Liver (tissue), 9 donors: ENCODE measurements around the gene NFKB1. TPM values are rescaled to one million over a fixed set of nuclear protein-coding genes. Genes with fewer than 3 reads are reported as not detected.

Experiments used
- DNase-seq: peaks from one replicate; pipeline ENCODE4 v3.0.0-alpha.2; 2017; ENCODE audit warnings: low spot score
- H3K27ac ChIP-seq, 2 donors: one replicate each; pipeline ENCODE4 v1.7.0; 2013; ENCODE audit warnings: inconsistent platforms in 2 of 2, low read length in 2 of 2, control low read depth in 1 of 2, low read depth in 1 of 2, mild to moderate bottlenecking in 1 of 2
- H3K27me3 ChIP-seq, 4 donors: one replicate each; pipeline versions ENCODE4 v1.6.1 to v1.7.0; 2013; ENCODE audit warnings: low read length in 3 of 4, inconsistent platforms in 1 of 4, mild to moderate bottlenecking in 1 of 4, moderate library complexity in 1 of 4; ENCODE audit not compliant: control insufficient read depth in 4 of 4, insufficient read depth in 4 of 4
- H3K36me3 ChIP-seq, 4 donors: one replicate each; pipeline versions ENCODE4 v1.6.1 to v1.7.0; 2013; ENCODE audit warnings: low read length in 3 of 4, mild to moderate bottlenecking in 3 of 4, low read depth in 1 of 4, moderate library complexity in 1 of 4; ENCODE audit not compliant: control insufficient read depth in 4 of 4, insufficient read depth in 3 of 4
- H3K4me1 ChIP-seq, 4 donors: one replicate each; pipeline versions ENCODE4 v1.6.1 to v1.7.0; 2013; ENCODE audit warnings: low read length in 3 of 4, mild to moderate bottlenecking in 3 of 4, moderate library complexity in 1 of 4; ENCODE audit not compliant: control insufficient read depth in 4 of 4, insufficient read depth in 4 of 4
- H3K4me3 ChIP-seq, 3 donors: one replicate each; pipeline versions ENCODE4 v1.6.1 to v1.7.0; 2013; ENCODE audit warnings: low read length in 3 of 3, control low read depth in 1 of 3, low read depth in 1 of 3, mild to moderate bottlenecking in 1 of 3
- H3K9ac ChIP-seq, 2 donors: one replicate each; pipeline ENCODE4 v1.7.0; 2013; ENCODE audit warnings: low read length in 2 of 2, mild to moderate bottlenecking in 2 of 2, moderate library complexity in 2 of 2, control low read depth in 1 of 2, low read depth in 1 of 2
- H3K9me3 ChIP-seq, 4 donors: one replicate each; pipeline versions ENCODE4 v1.6.1 to v1.7.0; 2013; ENCODE audit warnings: low read length in 3 of 4; ENCODE audit not compliant: control insufficient read depth in 4 of 4
- ATF3 ChIP-seq: IDR thresholded peaks from 2 replicates; pipeline ENCODE4 v1.6.1; 2016; ENCODE audit warnings: antibody characterized with exemption
- CTCF ChIP-seq: fragments of 150-350 bp; IDR thresholded peaks from 2 replicates; pipeline ENCODE4 v1.5.1; 2017; ENCODE audit warnings: improper control_type of control experiment, low read depth, low read length; ENCODE audit not compliant: missing input control
- EGR1 ChIP-seq, 2 donors: IDR thresholded peaks; 2 replicates each; pipeline ENCODE4 v1.6.1; 2016 to 2018; ENCODE audit warnings: antibody characterized with exemption in 2 of 2, low read depth in 2 of 2
- FOXA1 ChIP-seq: IDR thresholded peaks from 2 replicates; pipeline ENCODE4 v1.6.1; 2016; ENCODE audit warnings: antibody characterized with exemption
- FOXA2 ChIP-seq: IDR thresholded peaks from 2 replicates; pipeline ENCODE4 v1.6.1; 2016; ENCODE audit warnings: antibody characterized with exemption
- GABPA ChIP-seq, 2 donors: IDR thresholded peaks in 1 of 2; conservative IDR thresholded peaks in 1 of 2; 2 replicates each; pipeline ENCODE4 v1.6.1; 2016; ENCODE audit warnings: antibody characterized with exemption in 2 of 2, mild to moderate bottlenecking in 1 of 2, moderate library complexity in 1 of 2
- HNF4A ChIP-seq, 2 donors: conservative IDR thresholded peaks; 2 replicates each; pipeline ENCODE4 v1.6.1; 2016; ENCODE audit warnings: antibody characterized with exemption in 2 of 2, mild to moderate bottlenecking in 2 of 2
- HNF4G ChIP-seq: IDR thresholded peaks from 2 replicates; pipeline ENCODE4 v1.6.1; 2016; ENCODE audit warnings: antibody characterized with exemption
- JUND ChIP-seq, 2 donors: IDR thresholded peaks; 2 replicates each; pipeline ENCODE4 v1.6.1; 2016; ENCODE audit warnings: antibody characterized with exemption in 2 of 2
- MAX ChIP-seq: IDR thresholded peaks from 2 replicates; pipeline ENCODE4 v1.6.1; 2016; ENCODE audit warnings: antibody characterized with exemption
- NR2F2 ChIP-seq: IDR thresholded peaks from 2 replicates; pipeline ENCODE4 v1.6.1; 2016; ENCODE audit warnings: antibody characterized with exemption
- RAD21 ChIP-seq, 2 donors: IDR thresholded peaks; 2 replicates each; pipeline ENCODE4 v1.6.1; 2016; ENCODE audit warnings: antibody characterized with exemption in 2 of 2, mild to moderate bottlenecking in 2 of 2
- REST ChIP-seq: IDR thresholded peaks from 2 replicates; pipeline ENCODE4 v1.6.1; 2016; ENCODE audit warnings: antibody characterized with exemption, mild to moderate bottlenecking
- RXRA ChIP-seq, 2 donors: IDR thresholded peaks; 2 replicates each; pipeline ENCODE4 v1.6.1; 2017 to 2018; ENCODE audit warnings: antibody characterized with exemption in 2 of 2, mild to moderate bottlenecking in 1 of 2
- SP1 ChIP-seq: IDR thresholded peaks from 2 replicates; pipeline ENCODE4 v1.6.1; 2018; ENCODE audit warnings: antibody characterized with exemption, mild to moderate bottlenecking
- TAF1 ChIP-seq: conservative IDR thresholded peaks from 2 replicates; pipeline ENCODE4 v1.6.1; 2016; ENCODE audit warnings: antibody characterized with exemption, mild to moderate bottlenecking
- YY1 ChIP-seq: IDR thresholded peaks from 2 replicates; pipeline ENCODE4 v1.6.1; 2016; ENCODE audit warnings: antibody characterized with exemption, mild to moderate bottlenecking
- ZBTB33 ChIP-seq: IDR thresholded peaks from 2 replicates; pipeline ENCODE4 v1.6.1; 2016; ENCODE audit warnings: antibody characterized with exemption
- WGBS: extraction: QIAGEN DNeasy Blood & Tissue Kit; methylation state at CpG from one replicate; pipeline ENCODE4 v1.1.7; 2013; 5-methylcytosine and 5-hydroxymethylcytosine counted together
- polyA plus RNA-seq, 2 donors: library from polyadenylated mRNA; stranded (reverse) in 1 of 2; unstranded in 1 of 2; fragments of 200-250 nt in 1 of 2; fragments of >200 nt in 1 of 2; fragmentation: Nextera tagmentation in 1 of 2; extraction: Ambion mirVana in 1 of 2; gene quantifications; one replicate each; pipeline versions ENCODE4 v1.2.1 to v1.2.3, GENCODE V29; 2013 to 2015
- total RNA-seq, 2 donors: library from RNA; depleted of rRNA; stranded (reverse); fragments of >200 nt; gene quantifications; one replicate each; pipeline ENCODE4 v1.2.3, GENCODE V29; 2014
- donor health status: healthy.
- donor health status: healthy.
- donor health status: healthy.
- donor health status: healthy.
- donor health status: healthy.

The NFKB1 gene
- total and polyA plus RNA-seq, 4 donors: 5.1 to 23.0 (median 13.4) TPM

GRCh38 chr4:102524691-102525090 is 23.5 kb downstream of the NFKB1 start:
- Histone ChIP-seq H3K27ac (no peak overlapping the region), H3K4me1 (peaks cover 0 to 27% (median 4%) of the 10 kb centered on the region in 4 donors), H3K27me3 (no peaks in the 10 kb centered on the region), H3K9ac (no peak overlapping the region), H3K4me3 (no peak overlapping the region), H3K36me3 (no peaks in the 10 kb centered on the region), H3K9me3 (no peaks in the 10 kb centered on the region)
- WGBS: 98% methylated on average over 7 of the region's 7 CpGs
- TF ChIP-seq REST: no peak
- TF ChIP-seq RXRA (IDR thresholded peaks at IDR 0.05): no peak
- TF ChIP-seq FOXA1: no peak
- no peak for TF ChIP-seq FOXA2
- no peak for TF ChIP-seq GABPA (IDR thresholded peaks at IDR 0.05 in 1 of 2, conservative IDR thresholded peaks at IDR 0.05 in 1 of 2)
- no peak for TF ChIP-seq NR2F2
- TF ChIP-seq HNF4G: no peak
- TF ChIP-seq ZBTB33: no peak
- TF ChIP-seq ATF3: no peak
- TF ChIP-seq SP1: no peak
- no peak for TF ChIP-seq CTCF
- TF ChIP-seq HNF4A (conservative IDR thresholded peaks at IDR 0.05): no peak
- TF ChIP-seq EGR1 (IDR thresholded peaks at IDR 0.05; ENCODE audit: low read depth in 2 of 2): no peak
- no peak for TF ChIP-seq RAD21 (IDR thresholded peaks at IDR 0.05)
- no peak for TF ChIP-seq TAF1
- TF ChIP-seq YY1: no peak
- no peak for DNase-seq

- H3K36me3 ChIP-seq: peaks cover 0 to 2% (median 0%) of the 10 kb centered on the region in 4 donors
- no peaks in the 10 kb centered on the region for H3K27me3 ChIP-seq
- DNase-seq: no peak
- no peak overlapping the region for H3K4me3 ChIP-seq
- H3K9me3 ChIP-seq: no peaks in the 10 kb centered on the region
- H3K4me1 ChIP-seq: peaks cover 0 to 27% (median 4%) of the 10 kb centered on the region in 4 donors
- no peak overlapping the region for H3K27ac ChIP-seq
- no peak overlapping the region for H3K9ac ChIP-seq
- 80% methylated on average over 5 of the region's 5 CpGs for WGBS
- TF ChIP-seq MAX (no peak), SP1 (no peak), HNF4G (no peak), JUND (IDR thresholded peaks at IDR 0.05) (no peak), REST (no peak), YY1 (no peak), FOXA1 (no peak), FOXA2 (no peak), EGR1 (IDR thresholded peaks at IDR 0.05; ENCODE audit: low read depth in 2 of 2) (no peak), CTCF (no peak)
These were observed 23.9 kb downstream of the NFKB1 start for GRCh38 chr4:102525097-102525496.
